GM12892 (cell line): Measurements from ENCODE around the gene MYZAP.

Experiments used
- POLR2A ChIP-seq: IDR thresholded peaks from 2 replicates; pipeline ENCODE4 v1.6.1; 2011; ENCODE audit warnings: low read depth, low read length, control low read depth
- POLR2AphosphoS5 ChIP-seq: IDR thresholded peaks from 2 replicates; pipeline ENCODE4 v1.6.1; 2011; ENCODE audit warnings: low read depth, low read length, control low read depth
- TAF1 ChIP-seq: IDR thresholded peaks from 2 replicates; pipeline ENCODE4 v1.6.1; 2011; ENCODE audit warnings: low read depth, mild to moderate bottlenecking, control low read depth, low read length, borderline replicate concordance

- TF ChIP-seq POLR2A (no peak), TAF1 (no peak), POLR2AphosphoS5 (no peak)
Observed at GRCh38 chr15:57651445-57651844, 59.7 kb downstream of the MYZAP start.
